ENCODE measurements around the gene GNA12. TPM values are rescaled to one million over a fixed set of nuclear protein-coding genes. Genes with fewer than 3 reads are reported as not detected.

The GNA12 gene
- total RNA-seq, 1 experiment from 2014 or later = 63.8 TPM

DNA sequence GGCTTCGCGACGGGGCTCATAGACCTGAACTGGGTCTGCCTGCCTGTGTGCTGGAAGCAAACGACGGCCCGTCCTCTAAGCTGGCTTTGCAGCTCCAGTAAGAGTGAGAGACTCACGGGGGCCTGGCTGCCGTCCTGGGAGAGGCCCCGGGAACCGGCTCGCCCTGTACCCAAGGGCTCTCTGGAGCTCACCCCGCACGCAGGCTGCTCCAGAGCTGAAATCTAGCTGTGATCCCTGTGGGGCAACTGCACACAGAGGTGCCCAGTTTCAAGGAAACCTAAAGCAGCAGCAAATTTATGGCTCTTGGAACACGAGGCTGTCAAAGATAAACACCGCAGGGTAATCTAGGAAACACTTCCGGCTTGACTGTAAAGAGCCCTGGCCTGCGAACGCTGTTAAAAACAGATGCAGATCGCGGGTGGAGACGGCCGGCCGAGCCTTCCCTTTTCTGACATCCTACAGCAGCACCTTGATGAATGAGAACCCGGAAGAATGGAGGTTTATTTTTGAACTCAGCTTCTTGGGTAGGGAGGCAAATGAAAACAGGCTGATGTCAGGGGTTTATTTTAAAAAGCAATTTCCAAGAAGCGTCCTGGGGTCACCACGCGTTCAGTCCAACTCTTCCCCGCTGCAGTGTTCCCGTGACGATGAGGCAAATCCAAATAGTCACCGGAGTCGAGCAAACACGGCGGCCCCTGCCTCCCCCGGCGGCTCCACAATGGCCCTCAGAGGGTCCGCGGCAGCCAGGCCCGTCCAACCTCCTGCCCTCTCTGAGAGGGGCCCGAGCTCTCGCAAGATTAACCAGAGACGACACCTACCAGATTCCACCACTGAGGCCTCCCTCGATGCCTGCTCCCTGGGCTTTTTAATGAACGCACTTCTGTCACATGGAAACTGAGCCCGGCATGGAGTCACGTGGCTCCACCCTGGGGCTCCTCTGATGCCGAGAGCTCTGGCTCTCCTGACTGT is 126.5 kb downstream of the GNA12 start:
- no peaks in the 10 kb centered on the region for H3K9me3 Mint-ChIP-seq (ENCODE audit: unreplicated experiment)
- ChIA-PET POLR2A (no interaction called here), CTCF (no interaction called here)
- no peak overlapping the region for H3K27ac Mint-ChIP-seq (ENCODE audit: unreplicated experiment)
- no peaks in the 10 kb centered on the region for H3K27me3 ChIP-seq (replicated peaks; ENCODE audit: control insufficient read depth, insufficient read depth, low read length)
- no peak overlapping the region for H3K4me3 Mint-ChIP-seq (ENCODE audit: unreplicated experiment)
- no peak overlapping the region for H3K4me3 ChIP-seq (ENCODE audit: low read depth, low read length)
- intact Hi-C loops (cut with micrococcal nuclease; ENCODE audit: unreplicated experiment) = no loop called here
- BruUV-seq (replicated peaks) = no TSS peak
- H3K36me3 Mint-ChIP-seq (ENCODE audit: insufficient read depth, unreplicated experiment) = peaks cover 54% of the 10 kb centered on the region
- H3K9me3 ChIP-seq = no peaks in the 10 kb centered on the region
- no peaks in the 10 kb centered on the region for H3K36me3 ChIP-seq (ENCODE audit: control insufficient read depth, insufficient read depth, low read length)
- TF ChIP-seq, protein P1, sequence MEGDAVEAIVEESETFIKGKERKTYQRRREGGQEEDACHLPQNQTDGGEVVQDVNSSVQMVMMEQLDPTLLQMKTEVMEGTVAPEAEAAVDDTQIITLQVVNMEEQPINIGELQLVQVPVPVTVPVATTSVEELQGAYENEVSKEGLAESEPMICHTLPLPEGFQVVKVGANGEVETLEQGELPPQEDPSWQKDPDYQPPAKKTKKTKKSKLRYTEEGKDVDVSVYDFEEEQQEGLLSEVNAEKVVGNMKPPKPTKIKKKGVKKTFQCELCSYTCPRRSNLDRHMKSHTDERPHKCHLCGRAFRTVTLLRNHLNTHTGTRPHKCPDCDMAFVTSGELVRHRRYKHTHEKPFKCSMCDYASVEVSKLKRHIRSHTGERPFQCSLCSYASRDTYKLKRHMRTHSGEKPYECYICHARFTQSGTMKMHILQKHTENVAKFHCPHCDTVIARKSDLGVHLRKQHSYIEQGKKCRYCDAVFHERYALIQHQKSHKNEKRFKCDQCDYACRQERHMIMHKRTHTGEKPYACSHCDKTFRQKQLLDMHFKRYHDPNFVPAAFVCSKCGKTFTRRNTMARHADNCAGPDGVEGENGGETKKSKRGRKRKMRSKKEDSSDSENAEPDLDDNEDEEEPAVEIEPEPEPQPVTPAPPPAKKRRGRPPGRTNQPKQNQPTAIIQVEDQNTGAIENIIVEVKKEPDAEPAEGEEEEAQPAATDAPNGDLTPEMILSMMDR (IDR thresholded peaks at IDR 0.05; ENCODE audit: insufficient read depth in 1 of 2, low read depth in 1 of 2, low read length in 1 of 2, severe bottlenecking in 1 of 2, unreplicated experiment in 1 of 2) = no peak
- no peaks in the 10 kb centered on the region for H3K27me3 Mint-ChIP-seq (ENCODE audit: insufficient read depth, unreplicated experiment)
- peaks cover 8% of the 10 kb centered on the region for H3K4me1 Mint-ChIP-seq (ENCODE audit: low read depth, unreplicated experiment)
- DNase-seq = peak in 1 of 2 experiments; percentile 30
- H3K4me1 ChIP-seq = no peaks in the 10 kb centered on the region

DNA sequence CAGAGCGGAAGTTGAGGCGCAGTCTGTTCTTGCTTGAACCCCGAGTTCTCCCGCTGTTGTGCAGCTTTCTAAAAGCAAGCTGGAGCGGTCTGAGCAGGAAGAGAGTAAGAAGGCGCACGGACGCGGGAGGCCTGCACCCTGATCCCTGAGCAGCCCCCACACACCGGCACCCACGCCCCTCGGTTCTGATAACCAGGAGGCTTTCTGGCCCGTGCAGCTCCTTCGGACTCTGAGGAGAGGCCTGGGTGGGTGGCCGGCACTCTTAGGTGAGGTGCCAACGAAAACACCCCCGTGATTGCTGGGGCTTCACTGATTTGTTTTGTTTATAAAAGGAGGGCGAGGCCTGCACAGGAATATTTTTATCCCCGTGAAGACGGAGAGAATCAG is 127.2 kb downstream of the GNA12 start:
- H3K4me3 Mint-ChIP-seq (ENCODE audit: unreplicated experiment) = no peak overlapping the region
- TF ChIP-seq, protein P1 (IDR thresholded peaks at IDR 0.05; ENCODE audit: insufficient read depth in 1 of 2, low read depth in 1 of 2, low read length in 1 of 2, severe bottlenecking in 1 of 2, unreplicated experiment in 1 of 2) = no peak
- no TSS peak for BruUV-seq (replicated peaks)
- H3K27ac Mint-ChIP-seq (ENCODE audit: unreplicated experiment) = no peak overlapping the region
- Histone ChIP-seq H3K36me3 (ENCODE audit: control insufficient read depth, insufficient read depth, low read length) (no peaks in the 10 kb centered on the region), H3K27me3 (replicated peaks; ENCODE audit: control insufficient read depth, insufficient read depth, low read length) (no peaks in the 10 kb centered on the region), H3K4me1 (no peaks in the 10 kb centered on the region), H3K9me3 (no peaks in the 10 kb centered on the region), H3K4me3 (ENCODE audit: low read depth, low read length) (no peak overlapping the region)
- no peak for DNase-seq
- intact Hi-C loops (cut with micrococcal nuclease; ENCODE audit: unreplicated experiment) = no loop called here
- ChIA-PET CTCF (no interaction called here), POLR2A (no interaction called here)
- H3K9me3 Mint-ChIP-seq (ENCODE audit: unreplicated experiment) = no peaks in the 10 kb centered on the region
- H3K27me3 Mint-ChIP-seq (ENCODE audit: insufficient read depth, unreplicated experiment) = no peaks in the 10 kb centered on the region
- peaks cover 8% of the 10 kb centered on the region for H3K4me1 Mint-ChIP-seq (ENCODE audit: low read depth, unreplicated experiment)
- H3K36me3 Mint-ChIP-seq (ENCODE audit: insufficient read depth, unreplicated experiment) = peaks cover 57% of the 10 kb centered on the region

DNA sequence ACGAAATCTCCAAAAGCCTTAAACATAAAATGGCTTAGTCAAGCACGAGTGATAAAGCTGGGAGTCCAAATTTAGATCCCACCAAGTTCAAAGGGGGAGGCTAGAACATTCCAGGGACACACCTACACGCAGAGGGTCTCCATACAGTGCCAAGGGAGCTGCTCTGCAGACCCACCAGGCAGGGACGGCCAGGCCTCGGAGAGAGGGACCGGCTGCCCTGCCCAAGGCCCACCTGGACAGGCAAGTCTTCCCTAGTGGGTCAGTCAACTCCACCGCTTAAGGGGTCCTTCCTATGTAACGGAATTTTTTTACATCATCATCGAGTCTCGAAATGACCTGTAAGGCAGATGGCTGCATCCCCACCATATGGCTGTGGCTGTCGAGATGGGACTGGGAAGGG is 127.6 kb downstream of the GNA12 start:
- ChIA-PET CTCF (no interaction called here), POLR2A (no interaction called here)
- Mint-ChIP-seq H3K9me3 (ENCODE audit: unreplicated experiment) (no peaks in the 10 kb centered on the region), H3K4me3 (ENCODE audit: unreplicated experiment) (no peak overlapping the region), H3K27me3 (ENCODE audit: insufficient read depth, unreplicated experiment) (no peaks in the 10 kb centered on the region), H3K4me1 (ENCODE audit: low read depth, unreplicated experiment) (peaks cover 8% of the 10 kb centered on the region), H3K36me3 (ENCODE audit: insufficient read depth, unreplicated experiment) (peaks cover 57% of the 10 kb centered on the region), H3K27ac (ENCODE audit: unreplicated experiment) (no peak overlapping the region)
- H3K4me3 ChIP-seq (ENCODE audit: low read depth, low read length) = no peak overlapping the region
- H3K9me3 ChIP-seq = no peaks in the 10 kb centered on the region
- TF ChIP-seq, protein P1 (IDR thresholded peaks at IDR 0.05; ENCODE audit: insufficient read depth in 1 of 2, low read depth in 1 of 2, low read length in 1 of 2, severe bottlenecking in 1 of 2, unreplicated experiment in 1 of 2) = no peak
- peak in 1 of 2 experiments; percentile 30 for DNase-seq
- no peaks in the 10 kb centered on the region for H3K36me3 ChIP-seq (ENCODE audit: control insufficient read depth, insufficient read depth, low read length)
- no peaks in the 10 kb centered on the region for H3K4me1 ChIP-seq
- H3K27me3 ChIP-seq (replicated peaks; ENCODE audit: control insufficient read depth, insufficient read depth, low read length) = no peaks in the 10 kb centered on the region
- intact Hi-C loops (cut with micrococcal nuclease; ENCODE audit: unreplicated experiment) = no loop called here
- no TSS peak for BruUV-seq (replicated peaks)
